Spinal cord (tissue), 10 donors: ENCODE results near the gene FYN. TPM values are rescaled to one million over a fixed set of nuclear protein-coding genes. Genes with fewer than 3 reads are reported as not detected.

Source experiments
- DNase-seq, 6 donors: peaks; one replicate each; pipeline versions ENCODE4 v3.0.0 to v3.0.0-alpha.2; 2013 to 2015; ENCODE audit warnings: low spot score in 6 of 6, low read depth in 4 of 6
- H3K27ac ChIP-seq: one replicate; pipeline ENCODE4 v1.5.1; 2013; ENCODE audit warnings: low read depth, low read length, control low read depth
- H3K27me3 ChIP-seq: one replicate; pipeline ENCODE4 v1.6.1; 2013; ENCODE audit warnings: low read length; ENCODE audit not compliant: control insufficient read depth, insufficient read depth
- H3K36me3 ChIP-seq: one replicate; pipeline ENCODE4 v1.6.1; 2013; ENCODE audit warnings: low read length; ENCODE audit not compliant: control insufficient read depth, insufficient read depth
- H3K4me1 ChIP-seq: one replicate; pipeline ENCODE4 v1.6.1; 2013; ENCODE audit warnings: low read length; ENCODE audit not compliant: control insufficient read depth, insufficient read depth
- H3K4me3 ChIP-seq: one replicate; pipeline ENCODE4 v1.5.1; 2013; ENCODE audit warnings: low read depth, low read length, control low read depth
- H3K9me3 ChIP-seq: one replicate; pipeline ENCODE4 v1.6.1; 2013; ENCODE audit warnings: low read length; ENCODE audit not compliant: control insufficient read depth, insufficient read depth
- WGBS: methylation state at CpG from one replicate; pipeline ENCODE4 v1.1.5; 2013; ENCODE audit warnings: missing lambda C conversion rate; ENCODE audit not compliant: insufficient coverage; 5-methylcytosine and 5-hydroxymethylcytosine counted together
- polyA plus RNA-seq, 2 donors: library from polyadenylated mRNA; unstranded; fragments of 120-200 nt; gene quantifications; one replicate each; pipeline ENCODE4 v1.2.1, GENCODE V29; 2013; ENCODE audit not compliant: insufficient read length in 2 of 2
- total RNA-seq, 2 donors: library from RNA; depleted of rRNA in 1 of 2; stranded (reverse); fragments of 120-200 nt in 1 of 2; fragments of >200 nt in 1 of 2; gene quantifications; one replicate each; pipeline versions ENCODE4 v1.2.3 to v1.2.4, GENCODE V29; 2013 to 2014
- donor health status: healthy.

FYN gene
- total and polyA plus RNA-seq, 4 donors: 273 to 730 (median 476) TPM

- no peak overlapping the region for H3K27ac ChIP-seq
- H3K36me3 ChIP-seq: peaks cover 8% of the 10 kb centered on the region
- H3K27me3 ChIP-seq: no peaks in the 10 kb centered on the region
- H3K4me3 ChIP-seq: no peak overlapping the region
- peak in 1 of 6 donors; percentile 54 for DNase-seq
- peaks cover 21% of the 10 kb centered on the region for H3K4me1 ChIP-seq
- 71% methylated on average over 9 of the region's 11 CpGs for WGBS
- H3K9me3 ChIP-seq: no peaks in the 10 kb centered on the region
Measured at GRCh38 chr6:111799576-111800258, 73.5 kb downstream of the FYN start.

GRCh38 chr6:111798281-111798725 lies 74.9 kb downstream of the FYN start:
- H3K9me3 ChIP-seq: no peaks in the 10 kb centered on the region
- peaks cover 32% of the 10 kb centered on the region for H3K4me1 ChIP-seq
- H3K27ac ChIP-seq: no peak overlapping the region
- no peaks in the 10 kb centered on the region for H3K27me3 ChIP-seq
- H3K36me3 ChIP-seq: peaks cover 14% of the 10 kb centered on the region
- DNase-seq: no peak
- H3K4me3 ChIP-seq: no peak overlapping the region
- 40% methylated on average over 1 of the region's 5 CpGs for WGBS

GRCh38 chr6:111796310-111796918 lies 76.8 kb downstream of the FYN start:
- H3K27ac ChIP-seq: no peak overlapping the region
- no peaks in the 10 kb centered on the region for H3K27me3 ChIP-seq
- no peak overlapping the region for H3K4me3 ChIP-seq
- peaks cover 7% of the 10 kb centered on the region for H3K36me3 ChIP-seq
- H3K9me3 ChIP-seq: no peaks in the 10 kb centered on the region
- DNase-seq: no peak
- H3K4me1 ChIP-seq: peaks cover 28% of the 10 kb centered on the region
- no CpG with 5 or more reads among the region's 3 CpGs for WGBS

GRCh38 chr6:111795558-111795957 lies 77.7 kb downstream of the FYN start:
- Histone ChIP-seq H3K4me1 (peaks cover 25% of the 10 kb centered on the region), H3K27ac (no peak overlapping the region), H3K36me3 (peaks cover 7% of the 10 kb centered on the region), H3K9me3 (no peaks in the 10 kb centered on the region), H3K4me3 (no peak overlapping the region), H3K27me3 (no peaks in the 10 kb centered on the region)
- no CpG with 5 or more reads among the region's 2 CpGs for WGBS
- no peak for DNase-seq

- Histone ChIP-seq H3K4me3 (no peak overlapping the region), H3K4me1 (peaks cover 26% of the 10 kb centered on the region), H3K36me3 (peaks cover 7% of the 10 kb centered on the region), H3K27ac (no peak overlapping the region), H3K9me3 (no peaks in the 10 kb centered on the region), H3K27me3 (no peaks in the 10 kb centered on the region)
- 76% methylated on average over 3 of the region's 5 CpGs for WGBS
- DNase-seq: no peak
Measured at GRCh38 chr6:111794727-111795452, 78.4 kb downstream of the FYN start.

- no peaks in the 10 kb centered on the region for H3K27me3 ChIP-seq
- no peak overlapping the region for H3K27ac ChIP-seq
- H3K4me1 ChIP-seq: peaks cover 22% of the 10 kb centered on the region
- H3K9me3 ChIP-seq: no peaks in the 10 kb centered on the region
- no peak overlapping the region for H3K4me3 ChIP-seq
- H3K36me3 ChIP-seq: peaks cover 7% of the 10 kb centered on the region
- DNase-seq: no peak
- WGBS: 89% methylated on average over 3 of the region's 4 CpGs
Measured at GRCh38 chr6:111794300-111794699, 79.0 kb downstream of the FYN start.

- peaks cover 27% of the 10 kb centered on the region for H3K4me1 ChIP-seq
- no peaks in the 10 kb centered on the region for H3K9me3 ChIP-seq
- H3K27ac ChIP-seq: no peak overlapping the region
- no peaks in the 10 kb centered on the region for H3K27me3 ChIP-seq
- no peak overlapping the region for H3K4me3 ChIP-seq
- 59% methylated on average over 6 of the region's 8 CpGs for WGBS
- no peak for DNase-seq
- peaks cover 7% of the 10 kb centered on the region for H3K36me3 ChIP-seq
Measured at GRCh38 chr6:111793711-111794111, 79.5 kb downstream of the FYN start.

GRCh38 chr6:111792914-111793700 lies 80.1 kb downstream of the FYN start:
- DNase-seq: no peak
- 80% methylated on average over 4 of the region's 10 CpGs for WGBS
- H3K9me3 ChIP-seq: no peaks in the 10 kb centered on the region

GRCh38 chr6:111792241-111792640 lies 81.0 kb downstream of the FYN start:
- DNase-seq: no peak
- Histone ChIP-seq H3K9me3 (no peaks in the 10 kb centered on the region), H3K36me3 (peaks cover 7% of the 10 kb centered on the region), H3K27me3 (no peaks in the 10 kb centered on the region), H3K27ac (no peak overlapping the region), H3K4me3 (no peak overlapping the region), H3K4me1 (peaks cover 25% of the 10 kb centered on the region)
- 57% methylated on average over 1 of the region's 2 CpGs for WGBS

More at GRCh38 chr6:111792914-111793700, 80.1 kb downstream of the FYN start:
- H3K4me1 ChIP-seq: peaks cover 25% of the 10 kb centered on the region
- no peak overlapping the region for H3K27ac ChIP-seq
- H3K4me3 ChIP-seq: no peak overlapping the region
- no peaks in the 10 kb centered on the region for H3K27me3 ChIP-seq
- peaks cover 7% of the 10 kb centered on the region for H3K36me3 ChIP-seq
